Stimulated activated CD8-positive, alpha-beta memory T cell treated with anti-CD3 and anti-CD28 coated beads, Interleukin-15, amount 100 ng/mL, for 48 hours (primary cell): ENCODE results near the gene PRSS8.
"Not testable (repeated sequence)": the region's sequence is repeated elsewhere in the genome, so short reads cannot be mapped to it uniquely, and the experiment has no call there.

ENCODE experiments used
- DNase-seq, 2 donors: peaks; one replicate each; pipeline ENCODE4 v3.0.0-alpha.2; 2020; ENCODE audit warnings: low read depth in 2 of 2

Gene PRSS8

GRCh38 chr16:31135535-31136286 lies at the start of gene PRSS8:
Gene PRSS8 (minus strand): TSS chr16:31135727. CDS start chr16:31135498, 229 bp downstream.
- DNase-seq = no peak

DNA sequence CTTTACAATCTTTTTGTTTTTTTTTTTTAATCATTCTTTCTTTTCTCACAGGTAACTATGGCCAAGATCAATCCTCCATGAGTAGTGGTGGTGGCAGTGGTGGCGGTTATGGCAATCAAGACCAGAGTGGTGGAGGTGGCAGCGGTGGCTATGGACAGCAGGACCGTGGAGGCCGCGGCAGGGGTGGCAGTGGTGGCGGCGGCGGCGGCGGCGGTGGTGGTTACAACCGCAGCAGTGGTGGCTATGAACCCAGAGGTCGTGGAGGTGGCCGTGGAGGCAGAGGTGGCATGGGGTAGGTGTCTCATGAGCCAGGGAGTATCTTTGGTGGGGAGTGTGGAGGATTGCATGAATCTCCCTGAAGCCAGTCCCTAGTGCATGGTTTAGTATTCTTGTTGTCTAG lies 49.4 kb upstream of the PRSS8 start:
- DNase-seq = no peak

GRCh38 chr16:31183432-31184428 lies 48.2 kb upstream of the PRSS8 start:
- no peak for DNase-seq

GRCh38 chr16:31182391-31182790 lies 46.9 kb upstream of the PRSS8 start:
- no peak for DNase-seq

- no peak for DNase-seq
Observed at GRCh38 chr16:31181102-31181830, 45.7 kb upstream of the PRSS8 start.

DNA sequence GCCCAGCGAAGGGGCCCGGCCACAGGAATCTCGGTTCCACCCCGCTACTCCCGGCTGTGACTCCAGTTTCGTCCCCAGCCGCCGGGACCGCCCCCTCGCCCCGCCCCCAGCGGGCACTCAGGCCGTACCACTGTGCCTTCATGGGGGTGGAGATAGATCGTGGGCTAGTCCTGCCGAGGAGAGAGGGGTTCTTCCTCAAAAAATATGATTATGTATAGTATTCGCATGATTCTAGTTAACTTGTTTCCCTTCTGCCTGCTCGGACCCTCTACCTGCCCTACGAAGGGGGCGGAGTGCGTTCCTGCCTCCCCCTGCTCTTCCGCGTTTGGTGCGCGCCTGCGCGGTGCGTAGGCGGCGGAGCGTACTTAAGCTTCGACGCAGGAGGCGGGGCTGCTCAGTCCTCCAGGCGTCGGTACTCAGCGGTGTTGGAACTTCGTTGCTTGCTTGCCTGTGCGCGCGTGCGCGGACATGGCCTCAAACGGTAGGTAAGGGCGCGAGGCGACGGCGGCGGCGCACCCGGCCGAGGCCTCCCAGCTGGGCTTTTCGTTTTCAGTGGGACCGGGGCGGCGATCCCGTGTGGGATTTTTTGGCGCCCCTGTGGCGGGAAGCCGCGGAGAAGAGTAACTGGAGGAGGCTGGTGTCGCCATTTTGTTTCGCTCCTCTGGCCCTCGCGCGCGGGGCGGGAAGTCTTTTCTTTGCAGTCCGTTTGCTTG lies 44.4 kb upstream of the PRSS8 start, which contains the start of gene FUS:
FUS (plus strand) TSS at position 393 of the 713 bp plus-strand sequence; CDS start at position 469, 76 bp downstream.
- peak; percentile 84 for DNase-seq

DNA sequence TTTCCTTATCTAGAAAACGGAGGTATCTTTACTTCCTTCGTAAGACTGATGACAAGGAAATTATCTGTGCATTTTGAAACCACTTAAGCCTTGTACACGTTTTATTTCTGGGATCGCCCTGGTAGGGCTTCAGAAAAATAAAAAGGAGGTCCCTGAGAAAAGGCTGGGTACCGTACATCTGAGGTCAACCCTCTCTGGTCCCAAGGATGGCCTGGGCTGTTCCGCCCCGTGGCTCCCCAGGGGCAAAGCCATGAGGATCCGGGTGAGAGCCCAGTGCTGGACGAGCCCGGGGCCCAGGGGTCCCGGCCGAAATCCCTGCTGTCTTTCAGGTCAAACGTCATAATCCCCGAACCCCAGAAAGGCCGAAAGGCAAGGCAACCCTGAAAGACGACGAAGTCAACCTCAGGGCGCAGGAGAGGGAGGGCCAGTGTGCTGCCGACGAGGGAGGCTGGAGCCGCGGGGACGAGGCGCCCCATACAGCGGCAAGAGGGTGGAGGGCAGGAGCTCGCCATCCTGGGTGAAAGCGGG lies 43.8 kb upstream of the PRSS8 start:
- DNase-seq = no peak

GRCh38 chr16:31177136-31177535 lies 41.6 kb upstream of the PRSS8 start:
- DNase-seq = no peak

- not testable (repeated sequence) for DNase-seq
Observed at GRCh38 chr16:31170048-31170447, 34.5 kb upstream of the PRSS8 start.

DNA sequence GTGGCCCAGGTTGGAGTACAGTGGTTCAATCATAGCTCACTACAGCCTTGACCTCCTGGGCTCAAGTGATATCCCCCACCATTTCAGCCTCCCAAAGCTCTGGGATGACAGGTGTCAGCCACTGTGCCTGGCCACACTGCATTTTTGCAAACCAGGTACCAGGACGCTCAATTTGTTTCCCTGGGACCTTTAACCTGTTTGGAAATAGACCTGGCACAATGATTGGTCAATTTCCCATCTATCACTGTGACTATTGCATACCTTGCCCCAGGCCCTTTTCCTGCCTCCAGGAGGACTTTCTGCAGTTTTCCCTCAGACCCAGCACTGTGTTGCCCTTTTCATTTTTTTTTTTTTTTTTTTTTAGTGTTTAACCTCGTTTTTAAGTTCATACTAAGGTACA lies 33.3 kb upstream of the PRSS8 start:
- DNase-seq = no peak

- DNase-seq = no peak
Observed at GRCh38 chr16:31167315-31167714, 31.8 kb upstream of the PRSS8 start.

DNA sequence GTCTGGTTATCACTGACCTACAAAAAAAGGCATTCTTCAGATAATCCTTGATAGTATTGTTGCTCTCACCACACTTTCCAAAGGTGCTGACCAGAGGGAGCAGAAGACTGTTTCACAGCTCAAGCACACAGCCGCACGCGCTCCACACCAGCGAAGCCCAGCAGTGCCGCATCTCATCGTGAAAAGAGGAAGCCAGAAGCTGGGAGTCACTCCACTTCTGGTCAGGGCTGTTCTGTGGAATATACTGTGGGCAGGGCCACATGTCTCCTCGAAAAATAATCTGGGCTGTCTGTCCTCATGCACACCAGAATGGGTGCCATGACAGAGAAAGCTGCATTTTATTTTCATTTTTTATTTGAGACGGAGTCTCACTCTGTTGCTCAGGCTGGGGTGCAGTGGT lies 21.6 kb upstream of the PRSS8 start:
- no peak for DNase-seq

DNA sequence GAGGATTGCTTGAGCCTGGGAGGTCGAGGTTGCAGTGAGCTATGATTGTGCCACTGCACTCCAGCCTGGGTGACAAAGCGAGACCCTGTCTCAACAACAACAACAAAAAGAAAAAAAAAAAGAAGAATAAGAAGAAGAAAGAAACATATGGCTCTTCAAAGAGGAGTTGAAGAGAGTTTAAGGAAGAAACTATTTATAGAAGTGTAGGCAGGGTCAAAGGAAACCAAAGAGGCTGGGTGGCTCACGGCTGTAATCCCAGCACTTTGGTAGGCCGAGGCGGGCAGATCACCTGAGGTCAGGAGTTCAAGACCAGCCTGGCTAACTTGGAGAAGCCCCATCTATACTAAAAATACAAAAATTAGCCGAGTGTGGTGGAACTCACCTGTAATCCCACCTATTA lies 15.4 kb upstream of the PRSS8 start:
- DNase-seq = not testable (repeated sequence)

GRCh38 chr16:31149894-31150890 lies 14.7 kb upstream of the PRSS8 start, which contains the start of gene PRSS36:
Gene PRSS36 (minus strand): TSS chr16:31150066. CDS start chr16:31150035, 31 bp downstream.
- no peak for DNase-seq

- DNase-seq = no peak
Observed at GRCh38 chr16:31149332-31149731, 13.8 kb upstream of the PRSS8 start.

DNA sequence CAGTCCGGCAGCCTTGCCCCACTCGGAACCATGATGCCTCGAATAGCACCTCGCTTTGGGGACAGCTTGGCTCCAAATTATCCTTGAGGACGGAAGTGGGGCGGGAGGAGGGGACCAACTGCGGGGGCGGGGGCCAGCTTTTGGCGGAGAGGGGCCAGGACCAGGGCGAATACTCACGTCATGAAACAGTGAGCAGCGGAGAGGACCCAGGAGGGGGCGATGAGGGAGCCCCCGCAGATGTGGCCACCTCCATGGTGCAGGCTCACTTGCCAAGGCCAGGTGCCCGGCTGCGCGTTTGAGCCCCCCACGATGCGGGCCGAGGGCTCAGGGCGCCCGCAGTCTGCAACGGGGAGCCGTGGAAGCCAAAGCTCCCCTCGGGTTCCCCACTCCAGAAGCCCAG lies 13.4 kb upstream of the PRSS8 start:
- no peak for DNase-seq

GRCh38 chr16:31148281-31148728 lies 12.8 kb upstream of the PRSS8 start:
- DNase-seq = no peak

- DNase-seq = no peak
Observed at GRCh38 chr16:31147574-31147973, 12.0 kb upstream of the PRSS8 start.

DNA sequence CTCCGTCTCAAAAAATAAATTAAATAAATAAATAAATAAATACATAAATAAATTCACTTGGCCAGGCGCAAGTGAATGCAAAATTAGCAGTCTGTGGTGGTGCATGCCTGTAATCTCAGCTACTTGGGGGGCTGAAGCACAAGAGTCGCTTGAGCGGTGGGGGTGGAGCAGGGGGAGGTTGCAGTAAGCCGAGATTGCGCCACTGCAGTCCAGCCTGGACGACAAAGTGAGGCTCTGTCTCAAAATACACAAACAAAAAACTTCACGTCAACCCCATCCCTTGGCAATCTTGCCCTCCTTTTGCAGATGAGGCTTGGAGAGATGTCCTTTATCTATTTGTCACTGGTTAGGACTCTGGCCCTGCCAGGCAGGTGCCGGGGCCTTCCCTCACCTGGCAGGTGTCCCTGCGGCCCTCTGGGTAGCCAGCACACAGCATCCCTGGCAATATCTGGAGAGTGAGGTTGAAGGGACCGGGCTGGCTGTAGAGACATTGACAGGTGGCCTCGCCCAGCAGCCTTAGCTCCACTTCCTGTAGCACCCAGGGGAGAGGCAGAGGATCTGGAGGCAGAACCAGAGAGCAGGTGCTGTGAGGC lies 10.0 kb upstream of the PRSS8 start:
- no peak for DNase-seq
